Measurements from ENCODE around the gene RPAP3.

RPAP3 gene

DNA sequence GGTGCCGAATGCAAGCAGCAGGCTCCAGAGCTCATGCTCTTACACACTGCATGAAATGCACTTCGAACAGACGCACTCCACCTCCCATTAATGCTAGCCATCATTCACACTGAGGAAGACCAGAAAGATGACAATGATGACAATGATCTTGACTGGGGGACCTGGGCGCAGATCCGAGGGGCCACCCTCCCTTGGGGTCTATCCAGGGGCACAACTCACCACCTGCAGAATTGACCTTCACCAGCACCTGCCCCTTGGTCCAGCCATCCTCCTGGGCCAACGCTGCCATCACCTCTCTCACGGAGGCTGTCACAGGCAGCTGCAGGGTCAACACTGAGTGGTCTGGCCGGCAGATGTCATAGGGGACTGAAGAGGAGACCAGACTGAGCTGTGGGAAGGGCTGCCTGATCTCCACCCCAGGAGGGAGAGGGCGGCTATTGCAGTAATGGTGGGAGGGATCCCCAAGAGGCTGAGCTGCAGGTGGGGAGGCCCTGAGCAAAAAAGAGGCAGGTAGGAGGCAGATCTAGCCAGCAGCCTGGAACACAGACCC is 37.6 kb upstream of the RPAP3 start:
- Histone ChIP-seq H3F3A (ENCODE audit: insufficient read depth) (peaks cover 5% of the 10 kb centered on the region), H4K20me1 (ENCODE audit: low read depth, low read length) (no peaks in the 10 kb centered on the region), H3K79me2 (ENCODE audit: insufficient read depth, low read length) (no peaks in the 10 kb centered on the region), H3K4me2 (ENCODE audit: low read depth, low read length, poor library complexity, severe bottlenecking) (no peak overlapping the region), H3K9me2 (replicated peaks; ENCODE audit: insufficient read depth, low read length) (no peaks in the 10 kb centered on the region), H3K9ac (ENCODE audit: low read length) (no peak overlapping the region), H3K9me3 (ENCODE audit: insufficient read depth, low read length) (no peaks in the 10 kb centered on the region), H3K36me3 (ENCODE audit: low read length) (no peaks in the 10 kb centered on the region), H3K4me3 (ENCODE audit: insufficient read depth, low read length, poor library complexity, severe bottlenecking) (no peak overlapping the region), H3K27me3 (ENCODE audit: low read length) (no peaks in the 10 kb centered on the region), H3K27ac (ENCODE audit: low read depth, low read length) (no peak overlapping the region), H2AFZ (ENCODE audit: low read depth, low read length, severe bottlenecking) (no peak overlapping the region)
- TF ChIP-seq, protein P1, sequence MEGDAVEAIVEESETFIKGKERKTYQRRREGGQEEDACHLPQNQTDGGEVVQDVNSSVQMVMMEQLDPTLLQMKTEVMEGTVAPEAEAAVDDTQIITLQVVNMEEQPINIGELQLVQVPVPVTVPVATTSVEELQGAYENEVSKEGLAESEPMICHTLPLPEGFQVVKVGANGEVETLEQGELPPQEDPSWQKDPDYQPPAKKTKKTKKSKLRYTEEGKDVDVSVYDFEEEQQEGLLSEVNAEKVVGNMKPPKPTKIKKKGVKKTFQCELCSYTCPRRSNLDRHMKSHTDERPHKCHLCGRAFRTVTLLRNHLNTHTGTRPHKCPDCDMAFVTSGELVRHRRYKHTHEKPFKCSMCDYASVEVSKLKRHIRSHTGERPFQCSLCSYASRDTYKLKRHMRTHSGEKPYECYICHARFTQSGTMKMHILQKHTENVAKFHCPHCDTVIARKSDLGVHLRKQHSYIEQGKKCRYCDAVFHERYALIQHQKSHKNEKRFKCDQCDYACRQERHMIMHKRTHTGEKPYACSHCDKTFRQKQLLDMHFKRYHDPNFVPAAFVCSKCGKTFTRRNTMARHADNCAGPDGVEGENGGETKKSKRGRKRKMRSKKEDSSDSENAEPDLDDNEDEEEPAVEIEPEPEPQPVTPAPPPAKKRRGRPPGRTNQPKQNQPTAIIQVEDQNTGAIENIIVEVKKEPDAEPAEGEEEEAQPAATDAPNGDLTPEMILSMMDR (IDR thresholded peaks at IDR 0.05; ENCODE audit: insufficient read depth, low read length, poor library complexity, severe bottlenecking), result no peak
- TF ChIP-seq EZH2phosphoT487 (conservative IDR thresholded peaks at IDR 0.05; ENCODE audit: low read length), result no peak

DNA sequence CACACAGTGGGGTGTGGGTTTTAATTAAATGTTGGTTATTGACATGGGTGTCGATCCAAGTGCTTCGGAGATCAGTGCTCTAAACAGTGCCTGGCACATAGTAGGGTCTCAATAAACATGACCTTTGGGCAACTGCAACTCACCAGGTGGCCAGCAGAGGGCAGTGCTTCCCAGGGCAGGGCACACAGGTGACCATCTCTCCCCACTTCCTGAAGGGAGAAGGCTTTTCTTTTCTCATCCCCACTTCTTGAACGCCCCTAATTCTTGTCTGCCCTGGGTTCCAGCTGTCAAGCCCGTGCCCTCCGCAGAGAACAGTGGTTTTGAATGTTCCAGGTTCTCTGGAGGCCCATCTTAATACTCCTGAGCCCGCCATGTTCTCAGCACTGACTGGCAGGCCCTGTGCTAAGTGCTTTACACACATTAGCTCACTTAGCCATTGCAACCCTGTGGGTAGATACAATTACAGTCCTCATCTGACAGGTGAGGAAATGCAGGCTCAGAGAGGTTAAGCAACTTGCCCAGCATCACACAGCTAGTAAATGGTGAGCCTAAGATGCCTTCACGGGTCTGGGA is 36.5 kb upstream of the RPAP3 start:
- H3K4me2 ChIP-seq (ENCODE audit: low read depth, low read length, poor library complexity, severe bottlenecking), result no peak overlapping the region
- no peaks in the 10 kb centered on the region for H3K27me3 ChIP-seq (ENCODE audit: low read length)
- H2AFZ ChIP-seq (ENCODE audit: low read depth, low read length, severe bottlenecking), result no peak overlapping the region
- H3K79me2 ChIP-seq (ENCODE audit: insufficient read depth, low read length), result no peaks in the 10 kb centered on the region
- H4K20me1 ChIP-seq (ENCODE audit: low read depth, low read length), result no peaks in the 10 kb centered on the region
- no peaks in the 10 kb centered on the region for H3K9me2 ChIP-seq (replicated peaks; ENCODE audit: insufficient read depth, low read length)
- no peaks in the 10 kb centered on the region for H3K36me3 ChIP-seq (ENCODE audit: low read length)
- no peak overlapping the region for H3K27ac ChIP-seq (ENCODE audit: low read depth, low read length)
- no peak overlapping the region for H3K9ac ChIP-seq (ENCODE audit: low read length)
- no peak overlapping the region for H3K4me3 ChIP-seq (ENCODE audit: insufficient read depth, low read length, poor library complexity, severe bottlenecking)
- H3K9me3 ChIP-seq (ENCODE audit: insufficient read depth, low read length), result no peaks in the 10 kb centered on the region
- H3F3A ChIP-seq (ENCODE audit: insufficient read depth), result peaks cover 5% of the 10 kb centered on the region
- TF ChIP-seq, protein P1 (IDR thresholded peaks at IDR 0.05; ENCODE audit: insufficient read depth, low read length, poor library complexity, severe bottlenecking), result peak; percentile 90
- no peak for TF ChIP-seq EZH2phosphoT487 (conservative IDR thresholded peaks at IDR 0.05; ENCODE audit: low read length)

DNA sequence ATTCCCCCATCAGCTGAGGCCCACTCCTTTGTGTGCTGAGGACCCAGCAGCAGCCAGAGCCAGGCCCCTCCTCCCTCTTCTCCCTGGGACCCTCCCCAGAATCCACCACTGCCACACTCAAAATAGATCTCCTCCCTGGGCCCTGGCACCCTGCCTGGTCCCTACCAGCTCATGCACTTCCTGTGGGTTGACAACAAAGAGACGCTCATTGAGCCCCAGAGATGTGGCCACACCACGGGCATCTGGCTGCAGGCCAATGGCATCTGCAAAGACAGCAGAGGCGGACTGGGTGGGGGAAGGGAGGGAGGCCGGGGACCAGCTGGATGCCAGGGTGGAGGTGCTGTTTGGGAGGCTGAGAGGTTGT is 35.5 kb upstream of the RPAP3 start:
- H3K9ac ChIP-seq (ENCODE audit: low read length), result no peak overlapping the region
- no peaks in the 10 kb centered on the region for H4K20me1 ChIP-seq (ENCODE audit: low read depth, low read length)
- no peaks in the 10 kb centered on the region for H3K27me3 ChIP-seq (ENCODE audit: low read length)
- H3K4me2 ChIP-seq (ENCODE audit: low read depth, low read length, poor library complexity, severe bottlenecking), result peak overlapping the region; percentile 39
- no peak overlapping the region for H3K4me3 ChIP-seq (ENCODE audit: insufficient read depth, low read length, poor library complexity, severe bottlenecking)
- H3K9me3 ChIP-seq (ENCODE audit: insufficient read depth, low read length), result no peaks in the 10 kb centered on the region
- H3F3A ChIP-seq (ENCODE audit: insufficient read depth), result peaks cover 5% of the 10 kb centered on the region
- no peaks in the 10 kb centered on the region for H3K9me2 ChIP-seq (replicated peaks; ENCODE audit: insufficient read depth, low read length)
- no peaks in the 10 kb centered on the region for H3K79me2 ChIP-seq (ENCODE audit: insufficient read depth, low read length)
- H3K27ac ChIP-seq (ENCODE audit: low read depth, low read length), result peak overlapping the region; percentile 52
- TF ChIP-seq, protein P1 (IDR thresholded peaks at IDR 0.05; ENCODE audit: insufficient read depth, low read length, poor library complexity, severe bottlenecking), result no peak
- no peak for TF ChIP-seq EZH2phosphoT487 (conservative IDR thresholded peaks at IDR 0.05; ENCODE audit: low read length)
- H2AFZ ChIP-seq (ENCODE audit: low read depth, low read length, severe bottlenecking), result no peak overlapping the region
- H3K36me3 ChIP-seq (ENCODE audit: low read length), result no peaks in the 10 kb centered on the region
